WI38 (cell line): ENCODE measurements around the gene FNBP1.

Experiments used
- H3K4me3 ChIP-seq: 2 replicates; pipeline ENCODE4 v1.5.1; 2011; ENCODE audit warnings: low read depth, mild to moderate bottlenecking, control low read depth, low read length
- TF ChIP-seq, protein P1 (sequence below): IDR thresholded peaks from 2 replicates; pipeline ENCODE4 v1.5.1; 2012; ENCODE audit warnings: low read depth, mild to moderate bottlenecking, control low read depth, low read length

Gene FNBP1

DNA sequence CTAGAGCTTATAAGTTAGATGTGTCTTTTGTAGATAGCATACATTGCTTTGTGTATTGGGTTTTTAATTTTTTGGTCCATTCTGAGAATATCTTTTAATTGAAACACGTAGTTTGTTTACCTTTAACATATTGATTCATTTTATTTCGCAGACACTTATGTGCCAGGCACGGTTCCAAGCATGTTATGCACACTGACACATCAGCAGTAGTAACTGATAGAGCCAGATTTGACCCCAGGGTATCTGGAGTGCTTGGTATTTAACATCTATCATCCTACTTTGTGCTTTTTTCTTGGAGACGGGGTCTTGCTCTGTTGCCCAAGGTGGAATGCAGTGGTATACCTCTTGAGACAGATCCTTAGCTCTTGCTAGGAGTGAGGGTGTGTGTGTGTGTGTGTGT, 135.8 kb downstream of the FNBP1 start:
- TF ChIP-seq, protein P1, sequence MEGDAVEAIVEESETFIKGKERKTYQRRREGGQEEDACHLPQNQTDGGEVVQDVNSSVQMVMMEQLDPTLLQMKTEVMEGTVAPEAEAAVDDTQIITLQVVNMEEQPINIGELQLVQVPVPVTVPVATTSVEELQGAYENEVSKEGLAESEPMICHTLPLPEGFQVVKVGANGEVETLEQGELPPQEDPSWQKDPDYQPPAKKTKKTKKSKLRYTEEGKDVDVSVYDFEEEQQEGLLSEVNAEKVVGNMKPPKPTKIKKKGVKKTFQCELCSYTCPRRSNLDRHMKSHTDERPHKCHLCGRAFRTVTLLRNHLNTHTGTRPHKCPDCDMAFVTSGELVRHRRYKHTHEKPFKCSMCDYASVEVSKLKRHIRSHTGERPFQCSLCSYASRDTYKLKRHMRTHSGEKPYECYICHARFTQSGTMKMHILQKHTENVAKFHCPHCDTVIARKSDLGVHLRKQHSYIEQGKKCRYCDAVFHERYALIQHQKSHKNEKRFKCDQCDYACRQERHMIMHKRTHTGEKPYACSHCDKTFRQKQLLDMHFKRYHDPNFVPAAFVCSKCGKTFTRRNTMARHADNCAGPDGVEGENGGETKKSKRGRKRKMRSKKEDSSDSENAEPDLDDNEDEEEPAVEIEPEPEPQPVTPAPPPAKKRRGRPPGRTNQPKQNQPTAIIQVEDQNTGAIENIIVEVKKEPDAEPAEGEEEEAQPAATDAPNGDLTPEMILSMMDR = no peak
- no peak overlapping the region for H3K4me3 ChIP-seq

DNA sequence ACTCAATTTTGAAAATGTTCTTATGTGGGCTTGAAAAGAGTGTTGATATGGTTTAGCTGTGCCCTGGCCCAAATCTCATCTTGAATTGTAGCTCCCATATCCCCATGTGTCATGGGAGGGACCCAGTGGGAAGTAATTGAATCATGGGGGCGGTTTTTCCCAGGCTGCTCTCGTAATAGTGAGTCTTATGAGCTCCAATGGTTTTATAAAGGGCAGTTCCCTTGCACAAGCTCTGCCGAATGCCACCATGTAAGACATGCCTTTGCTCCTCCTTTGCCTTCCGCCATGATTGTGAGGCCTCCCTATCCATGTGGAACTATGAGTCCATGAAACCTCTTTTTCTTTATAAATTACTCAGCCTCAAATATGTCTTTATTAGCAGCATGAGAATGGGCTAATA, 136.7 kb downstream of the FNBP1 start:
- H3K4me3 ChIP-seq = no peak overlapping the region
- TF ChIP-seq, protein P1 = no peak

DNA sequence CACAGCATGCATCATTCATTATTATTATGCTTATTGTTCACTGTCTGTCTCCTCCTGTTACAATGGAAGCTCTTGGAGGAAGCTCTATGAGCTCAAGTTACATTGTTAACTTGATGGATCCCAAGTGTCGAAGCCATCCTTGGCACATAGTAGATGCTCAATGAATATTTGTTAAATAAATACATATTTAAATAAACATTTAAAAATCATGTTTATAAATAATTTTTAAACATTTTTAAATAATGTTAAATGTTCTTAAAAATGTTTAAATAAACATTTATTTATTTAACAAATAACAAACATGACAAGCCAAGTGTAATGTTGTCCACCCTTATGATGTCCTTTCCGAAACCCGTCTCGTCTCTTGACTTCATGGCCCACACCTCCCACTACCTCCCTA, 138.3 kb downstream of the FNBP1 start:
- TF ChIP-seq, protein P1 = no peak
- H3K4me3 ChIP-seq = no peak overlapping the region

- TF ChIP-seq, protein P1 = no peak
- H3K4me3 ChIP-seq = no peak overlapping the region
Measured at GRCh38 chr9:129902740-129903134, 140.3 kb downstream of the FNBP1 start.

DNA sequence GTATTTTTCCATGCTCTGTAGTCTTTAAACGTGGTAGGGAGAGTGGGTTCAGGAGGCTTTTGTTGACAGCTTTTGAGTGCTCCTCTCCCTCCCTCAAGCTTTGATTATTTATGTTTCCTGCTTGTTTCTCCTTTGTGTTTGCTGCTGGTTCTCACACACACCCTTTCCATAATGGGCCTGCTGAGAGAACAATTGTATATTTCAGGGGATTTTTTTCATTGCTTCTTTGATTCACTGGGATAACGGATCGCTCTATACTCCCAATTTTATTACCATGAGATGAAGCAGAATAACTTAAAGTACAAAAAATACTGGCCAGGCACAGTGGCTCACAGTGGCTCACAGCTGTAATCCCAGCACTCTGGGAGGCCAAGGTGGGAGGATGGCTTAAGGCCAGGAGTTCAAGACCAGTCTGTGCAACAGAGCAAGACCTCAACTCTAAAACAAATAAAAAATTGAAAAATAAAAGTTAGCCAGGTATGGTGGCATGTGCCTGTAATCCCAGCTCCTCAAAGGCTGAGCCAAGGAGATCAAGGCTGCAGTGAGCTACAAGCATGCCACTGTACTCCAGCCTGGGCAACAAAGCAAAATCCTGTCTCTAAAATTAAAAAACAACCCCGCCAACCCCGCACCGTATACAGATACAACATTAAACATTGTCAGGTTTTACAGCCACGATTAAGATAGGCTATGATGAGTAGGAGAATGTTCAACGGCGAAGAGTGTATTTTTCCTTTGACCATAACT, 140.8 kb downstream of the FNBP1 start:
- TF ChIP-seq, protein P1 = no peak
- H3K4me3 ChIP-seq = no peak overlapping the region

GRCh38 chr9:129900263-129901027, 142.5 kb downstream of the FNBP1 start:
- TF ChIP-seq, protein P1 = no peak
- H3K4me3 ChIP-seq = no peak overlapping the region

GRCh38 chr9:129899620-129900019, 143.4 kb downstream of the FNBP1 start:
- no peak overlapping the region for H3K4me3 ChIP-seq
- TF ChIP-seq, protein P1 = no peak
